Testis (tissue), 3 donors: Measurements from ENCODE around the gene TSPAN17. TPM values are rescaled to one million over a fixed set of nuclear protein-coding genes. Genes with fewer than 3 reads are reported as not detected.
A peak's percentile ranks its signal among the peaks of the same experiment; 100 is the strongest.

Source experiments
- DNase-seq: peaks from one replicate; pipeline ENCODE4 v3.0.0-alpha.2; 2019
- H3K27ac ChIP-seq, 2 donors: fragments of 200-600 bp; sonication (generic); one replicate each; pipeline ENCODE4 v1.5.1; 2019
- H3K27me3 ChIP-seq: fragments of 200-600 bp; sonication (generic); one replicate; pipeline ENCODE4 v1.5.1; 2019
- H3K36me3 ChIP-seq: fragments of 200-600 bp; sonication (generic); one replicate; pipeline ENCODE4 v1.5.1; 2017; ENCODE audit warnings: low read depth; ENCODE audit errors: missing control alignments
- H3K4me1 ChIP-seq: fragments of 200-600 bp; sonication (generic); one replicate; pipeline ENCODE4 v1.5.1; 2019
- H3K4me3 ChIP-seq, 2 donors: fragments of 200-600 bp; sonication (generic); one replicate each; pipeline ENCODE4 v1.5.1; 2017 to 2019
- H3K9me3 ChIP-seq: fragments of 200-600 bp; sonication (generic); one replicate; pipeline ENCODE4 v1.5.1; 2017
- POLR2A ChIP-seq: fragments of 450-650 bp; IDR thresholded peaks from one replicate; pipeline ENCODE4 v1.6.1; 2017; ENCODE audit warnings: antibody characterized with exemption, mild to moderate bottlenecking, moderate library complexity
- WGBS, 2 donors: methylation state at CpG; one replicate each; pipeline ENCODE4 v1.1.5; 2018; 5-methylcytosine and 5-hydroxymethylcytosine counted together
- intact Hi-C: fragments of 100-400 bp; cut with DNase I; formaldehyde crosslinking; loops from one replicate; pipeline ENCODE4 v1.15.1; 2023; ENCODE audit warnings: low total_unique reads
- polyA plus RNA-seq: library from polyadenylated mRNA; stranded (reverse); fragments of 350-450 nt; fragmentation: Illumina TruSeq; extraction: RNeasy Lipid Tissue Mini Kit (QIAGEN cat#74804); gene quantifications from one replicate; pipeline ENCODE4 v1.2.3, GENCODE V29; 2014; ENCODE audit warnings: low read depth, low replicate concordance; ENCODE audit not compliant: insufficient read depth
- total RNA-seq, 2 donors: library from RNA; depleted of rRNA; stranded (reverse); fragments of >200 nt; gene quantifications; one replicate each; pipeline ENCODE4 v1.2.3, GENCODE V29; 2016
- TF ChIP-seq, protein P1 (sequence below), 3 experiments: fragments of 450-650 bp in 2 of 3; fragments of 200-600 bp in 1 of 3; sonication (generic) in 1 of 3; IDR thresholded peaks; one replicate each; pipeline ENCODE4 v1.5.1; 2016 to 2019; ENCODE audit warnings: antibody characterized with exemption in 3 of 3, mild to moderate bottlenecking in 2 of 3, moderate library complexity in 1 of 3

The TSPAN17 gene
- total and polyA plus RNA-seq, 3 donors from 2014 or later, result 31.7 to 57.0 (median 51.7) TPM

GRCh38 chr5:176644294-176644693, 3.0 kb upstream of the TSPAN17 start:
- Histone ChIP-seq H3K36me3 (no peaks in the 10 kb centered on the region), H3K27me3 (no peaks in the 10 kb centered on the region), H3K4me3 (no peak overlapping the region), H3K9me3 (no peaks in the 10 kb centered on the region), H3K27ac (no peak overlapping the region), H3K4me1 (peaks cover 27% of the 10 kb centered on the region)
- TF ChIP-seq POLR2A, result no peak
- TF ChIP-seq, protein P1, sequence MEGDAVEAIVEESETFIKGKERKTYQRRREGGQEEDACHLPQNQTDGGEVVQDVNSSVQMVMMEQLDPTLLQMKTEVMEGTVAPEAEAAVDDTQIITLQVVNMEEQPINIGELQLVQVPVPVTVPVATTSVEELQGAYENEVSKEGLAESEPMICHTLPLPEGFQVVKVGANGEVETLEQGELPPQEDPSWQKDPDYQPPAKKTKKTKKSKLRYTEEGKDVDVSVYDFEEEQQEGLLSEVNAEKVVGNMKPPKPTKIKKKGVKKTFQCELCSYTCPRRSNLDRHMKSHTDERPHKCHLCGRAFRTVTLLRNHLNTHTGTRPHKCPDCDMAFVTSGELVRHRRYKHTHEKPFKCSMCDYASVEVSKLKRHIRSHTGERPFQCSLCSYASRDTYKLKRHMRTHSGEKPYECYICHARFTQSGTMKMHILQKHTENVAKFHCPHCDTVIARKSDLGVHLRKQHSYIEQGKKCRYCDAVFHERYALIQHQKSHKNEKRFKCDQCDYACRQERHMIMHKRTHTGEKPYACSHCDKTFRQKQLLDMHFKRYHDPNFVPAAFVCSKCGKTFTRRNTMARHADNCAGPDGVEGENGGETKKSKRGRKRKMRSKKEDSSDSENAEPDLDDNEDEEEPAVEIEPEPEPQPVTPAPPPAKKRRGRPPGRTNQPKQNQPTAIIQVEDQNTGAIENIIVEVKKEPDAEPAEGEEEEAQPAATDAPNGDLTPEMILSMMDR (IDR thresholded peaks at IDR 0.05), result no peak
- DNase-seq, result no peak
- intact Hi-C loops, result no loop called here
- 79 to 83% methylated on average over 2 to 9 of the region's 9 CpGs for WGBS, 2 donors

GRCh38 chr5:176644878-176645670, 2.2 kb upstream of the TSPAN17 start:
- peaks cover 30% of the 10 kb centered on the region for H3K4me1 ChIP-seq
- no peak overlapping the region for H3K27ac ChIP-seq
- no peaks in the 10 kb centered on the region for H3K9me3 ChIP-seq
- H3K4me3 ChIP-seq, result no peak overlapping the region
- TF ChIP-seq POLR2A, result no peak
- TF ChIP-seq, protein P1 (IDR thresholded peaks at IDR 0.05), result no peak
- H3K27me3 ChIP-seq, result no peaks in the 10 kb centered on the region
- no peak for DNase-seq
- no peaks in the 10 kb centered on the region for H3K36me3 ChIP-seq
- intact Hi-C loops, result no loop called here
- WGBS, 2 donors, result 89 to 96% methylated on average over 20 to 22 of the region's 22 CpGs

DNA sequence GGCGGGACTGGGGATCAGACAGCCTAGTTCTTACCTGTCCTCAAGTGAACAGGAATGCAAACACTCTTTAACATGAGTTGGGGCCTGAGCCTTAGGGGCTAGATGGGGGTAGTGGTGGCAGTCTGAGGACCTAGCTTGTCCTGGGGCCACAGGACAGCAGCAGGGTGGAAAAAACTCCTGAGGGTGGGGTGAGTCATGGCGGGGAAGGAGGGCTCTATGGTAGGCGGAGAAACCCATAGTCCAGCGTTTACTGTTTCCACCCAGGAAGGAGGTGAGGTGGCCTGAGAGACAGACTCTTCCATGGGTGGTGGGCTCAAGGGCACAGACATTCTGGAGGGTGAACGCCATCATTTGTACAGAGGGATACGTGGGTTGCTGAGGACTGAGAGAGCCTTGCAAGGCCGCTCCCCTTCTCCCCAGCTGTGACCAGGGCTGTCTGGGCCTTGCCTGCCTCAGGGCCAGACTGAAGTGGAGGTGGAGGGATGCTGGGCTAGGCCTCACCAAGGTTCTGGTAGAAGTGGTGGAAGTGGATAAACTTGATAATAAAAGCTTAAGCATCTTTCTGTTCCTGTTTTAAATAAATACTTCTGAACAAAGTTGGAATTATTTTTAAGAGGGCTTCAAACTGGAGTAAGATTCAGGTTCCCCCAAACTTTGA, 1.1 kb upstream of the TSPAN17 start:
- peaks cover 41% of the 10 kb centered on the region for H3K4me1 ChIP-seq
- H3K27me3 ChIP-seq, result no peaks in the 10 kb centered on the region
- peak overlapping the region in 1 of 2 donors; percentile 63 for H3K27ac ChIP-seq
- 70 to 85% methylated on average over 7 of the region's 7 CpGs for WGBS, 2 donors
- intact Hi-C loops, result no loop called here
- H3K4me3 ChIP-seq, result peak overlapping the region in 1 of 2 donors; percentile 70
- no peak for DNase-seq
- no peak for TF ChIP-seq POLR2A
- TF ChIP-seq, protein P1 (IDR thresholded peaks at IDR 0.05), result no peak
- H3K36me3 ChIP-seq, result no peaks in the 10 kb centered on the region
- no peaks in the 10 kb centered on the region for H3K9me3 ChIP-seq

DNA sequence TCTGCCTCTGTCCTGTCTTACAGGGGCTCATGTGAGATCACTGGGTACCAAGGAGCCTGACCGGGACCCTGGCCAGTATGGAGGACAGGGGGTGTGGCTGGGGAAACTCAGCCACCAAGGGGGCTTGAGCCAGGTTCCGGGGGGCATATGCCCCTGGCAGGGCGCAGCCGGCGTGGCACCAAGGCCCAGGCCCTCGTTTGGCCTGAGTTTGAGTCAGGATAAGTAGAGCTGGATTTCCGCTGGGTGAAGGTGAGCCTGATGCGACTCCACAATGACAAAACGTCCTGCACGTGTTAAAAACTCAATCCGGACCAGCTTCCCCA, 616 bp upstream of the TSPAN17 start:
- peaks cover 46% of the 10 kb centered on the region for H3K4me1 ChIP-seq
- TF ChIP-seq, protein P1 (IDR thresholded peaks at IDR 0.05), result no peak
- no peak for TF ChIP-seq POLR2A
- peak overlapping the region; percentile 70 to 77 for H3K4me3 ChIP-seq
- intact Hi-C loops, result no loop called here
- H3K27ac ChIP-seq, result peak overlapping the region; percentile 48 to 63
- WGBS, 2 donors, result 23 to 57% methylated on average over 1 to 11 of the region's 11 CpGs
- no peaks in the 10 kb centered on the region for H3K36me3 ChIP-seq
- H3K9me3 ChIP-seq, result no peaks in the 10 kb centered on the region
- no peak for DNase-seq
- H3K27me3 ChIP-seq, result no peaks in the 10 kb centered on the region
